GM21786 (cell line): ENCODE results near the gene GOLGA7B.
A peak's percentile ranks its signal among the peaks of the same experiment; 100 is the strongest.

Experiments
- ATAC-seq: cut with Tn5 transposase; IDR thresholded peaks from one replicate; pipeline ENCODE4 v1.9.1; 2021; ENCODE audit not compliant: unreplicated experiment

GOLGA7B gene

GRCh38 chr10:97849687-97850402 is at the start of gene GOLGA7B:
Gene GOLGA7B, plus strand, starts transcription at chr10:97849843. Its CDS starts 461 bp downstream, at chr10:97850304.
- ATAC-seq, result peak; percentile 48

DNA sequence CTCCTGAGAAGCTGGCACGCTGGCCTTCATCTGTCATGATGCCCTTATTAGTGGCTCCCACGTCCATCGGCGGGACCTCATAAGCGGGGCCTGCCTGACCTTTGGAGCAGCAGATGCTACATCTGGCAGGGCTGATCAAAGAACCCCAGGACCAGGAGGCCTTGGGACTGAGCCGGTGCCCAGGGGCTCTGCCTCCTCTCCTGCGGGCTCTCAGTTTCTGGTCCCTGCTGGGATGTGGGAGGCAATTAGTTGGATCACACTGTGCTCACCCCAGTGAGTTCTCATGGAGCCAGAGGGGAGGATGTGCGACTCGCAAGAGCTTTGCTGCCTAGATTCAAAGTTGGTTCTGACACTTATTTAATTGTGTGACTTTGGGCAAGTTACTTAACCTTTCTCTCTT is 49.2 kb upstream of the GOLGA7B start:
- no peak for ATAC-seq

DNA sequence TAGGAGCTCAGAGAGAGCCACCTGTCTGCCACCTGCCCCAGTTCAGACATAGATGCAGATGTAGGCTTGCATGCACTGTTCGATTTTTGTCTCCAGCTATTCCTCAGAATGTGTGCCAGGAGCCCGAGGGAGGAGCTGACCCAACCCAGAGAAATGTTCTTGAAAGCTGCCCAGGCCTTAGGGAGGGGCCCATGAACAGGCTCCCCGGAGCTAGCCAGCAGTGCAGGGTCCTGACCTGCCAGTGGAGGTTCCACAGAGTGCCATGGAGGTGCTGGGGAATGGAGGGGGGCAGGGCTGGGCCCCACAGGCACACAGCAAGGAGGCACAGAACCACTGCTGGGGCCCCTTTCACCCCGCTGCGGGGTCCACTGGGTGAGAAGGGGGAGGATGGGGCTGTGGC is 48.2 kb upstream of the GOLGA7B start:
- no peak for ATAC-seq

GRCh38 chr10:97805096-97805884 is 44.4 kb upstream of the GOLGA7B start:
- no peak for ATAC-seq

- ATAC-seq, result no peak
Measured at GRCh38 chr10:97805949-97806348, 43.7 kb upstream of the GOLGA7B start.

- ATAC-seq, result no peak
Measured at GRCh38 chr10:97810446-97810845, 39.2 kb upstream of the GOLGA7B start.

DNA sequence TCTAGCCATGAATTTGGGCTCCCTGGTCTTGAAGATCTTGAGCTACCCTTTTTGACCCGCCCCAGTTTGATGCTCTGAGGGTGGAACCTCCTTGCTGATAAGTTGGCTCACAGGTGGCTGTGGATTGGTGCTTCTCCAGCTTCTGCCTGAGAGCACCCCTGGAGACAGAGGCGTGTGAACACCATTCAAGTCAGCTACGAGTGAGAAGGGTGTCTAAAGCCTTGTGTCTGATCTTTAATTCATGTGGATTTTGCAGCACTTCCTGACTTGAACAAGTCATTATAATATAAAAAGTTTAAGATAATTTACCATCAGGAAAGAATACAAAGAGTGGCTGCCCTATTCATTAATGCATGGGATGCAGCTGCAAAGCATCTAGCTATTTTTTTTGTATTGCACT is 37.7 kb upstream of the GOLGA7B start:
- no peak for ATAC-seq

DNA sequence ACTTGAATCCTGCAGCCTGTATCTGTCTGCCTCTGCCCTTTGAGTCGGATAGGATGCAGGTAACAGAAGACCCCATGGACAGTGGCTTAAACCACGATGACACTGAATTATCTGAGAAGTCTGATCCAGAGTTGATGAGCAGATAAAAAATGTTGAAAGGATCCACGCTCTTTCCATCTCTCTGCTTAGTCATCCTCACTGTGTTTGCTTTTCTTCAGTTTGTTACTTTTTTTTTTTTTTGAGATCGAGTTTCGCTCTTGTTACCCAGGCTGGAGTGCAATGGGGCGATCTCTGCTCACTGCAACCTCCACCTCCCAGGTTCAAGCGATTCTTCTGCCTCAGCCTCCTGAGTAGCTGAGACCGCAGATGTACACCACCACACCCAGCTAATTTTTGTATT is 36.9 kb upstream of the GOLGA7B start:
- no peak for ATAC-seq

DNA sequence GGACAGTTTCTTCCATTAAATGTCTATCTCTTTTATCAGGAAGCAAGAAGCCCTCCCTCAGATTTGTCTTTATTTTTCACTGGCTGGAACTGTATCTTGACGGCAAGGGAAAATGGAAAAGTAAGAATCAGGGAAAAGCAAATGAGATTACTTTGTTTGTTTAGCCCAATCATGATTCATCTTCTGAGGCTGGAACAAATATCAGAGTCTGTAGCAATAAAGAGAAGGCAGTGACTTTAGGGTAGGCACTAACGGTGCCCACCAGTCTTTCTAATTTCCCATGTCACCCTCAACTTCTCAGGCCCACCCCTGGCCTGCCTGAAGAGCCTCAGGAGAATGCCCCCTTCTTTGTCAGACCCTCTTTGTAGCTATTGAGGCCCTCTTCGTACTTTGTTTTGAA is 36.3 kb upstream of the GOLGA7B start:
- no peak for ATAC-seq

- no peak for ATAC-seq
Measured at GRCh38 chr10:97814996-97815395, 34.6 kb upstream of the GOLGA7B start.

DNA sequence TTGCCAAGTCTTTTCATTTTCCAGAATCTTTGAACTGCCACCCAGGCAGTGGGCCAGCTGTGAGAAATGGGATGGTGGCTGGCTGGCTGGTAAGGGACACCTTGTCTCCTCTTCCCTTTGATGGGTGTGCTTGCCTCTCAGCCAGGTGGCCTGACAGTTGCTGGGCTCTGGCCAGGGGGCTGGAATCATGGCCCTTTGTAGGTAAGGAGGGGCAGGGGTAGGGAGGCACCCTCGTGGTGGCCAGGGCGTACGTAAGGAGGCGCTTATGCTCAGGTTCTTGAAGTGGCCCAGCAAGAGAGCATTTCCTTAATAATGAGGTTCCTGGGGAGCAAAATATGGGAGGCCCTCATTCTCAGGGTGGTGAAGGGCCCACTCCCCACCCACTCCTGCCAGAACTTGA is 33.0 kb upstream of the GOLGA7B start:
- ATAC-seq, result no peak

GRCh38 chr10:97818572-97818971 is 31.1 kb upstream of the GOLGA7B start:
- ATAC-seq, result no peak

GRCh38 chr10:97820096-97820704 is 29.4 kb upstream of the GOLGA7B start:
- no peak for ATAC-seq

GRCh38 chr10:97821308-97822038 is 28.2 kb upstream of the GOLGA7B start:
- ATAC-seq, result no peak

- no peak for ATAC-seq
Measured at GRCh38 chr10:97822261-97822687, 27.4 kb upstream of the GOLGA7B start.

- ATAC-seq, result no peak
Measured at GRCh38 chr10:97823734-97824133, 25.9 kb upstream of the GOLGA7B start.

DNA sequence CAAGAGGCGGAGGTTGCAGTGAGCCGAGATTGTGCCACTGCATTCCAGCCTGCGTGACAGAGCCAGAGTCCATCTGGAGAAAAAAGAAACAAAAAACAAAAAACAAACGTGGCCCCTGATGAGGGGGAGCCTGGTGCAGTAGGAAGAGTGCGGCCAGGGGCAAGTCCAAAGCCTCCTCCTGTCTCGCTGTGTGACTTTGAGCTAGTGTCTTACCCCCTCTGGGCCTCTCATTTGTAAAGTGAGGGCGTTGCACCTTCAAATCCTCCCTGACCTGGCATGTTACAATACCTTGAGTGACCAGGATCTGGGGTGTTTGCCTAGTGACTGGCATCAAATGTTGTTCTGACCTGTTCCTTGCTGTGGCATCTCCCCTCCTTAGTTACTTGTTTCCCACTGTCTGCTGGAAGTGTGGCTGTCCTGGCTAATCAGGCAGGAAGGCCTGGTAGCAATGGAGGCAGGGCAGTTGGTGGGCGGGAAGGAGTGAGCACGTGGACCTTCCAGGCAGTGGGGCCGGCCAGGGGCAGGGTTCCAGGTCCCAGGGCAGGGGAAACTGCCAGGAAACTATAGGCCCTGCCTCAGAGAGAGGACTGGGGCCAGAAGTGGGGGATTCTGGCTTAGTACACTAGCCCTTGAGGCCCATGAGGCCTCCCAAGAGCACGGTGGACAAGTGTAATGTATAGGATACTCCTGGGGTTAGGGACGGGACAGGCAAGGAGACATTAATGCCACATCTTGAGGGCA is 24.5 kb upstream of the GOLGA7B start:
- no peak for ATAC-seq

DNA sequence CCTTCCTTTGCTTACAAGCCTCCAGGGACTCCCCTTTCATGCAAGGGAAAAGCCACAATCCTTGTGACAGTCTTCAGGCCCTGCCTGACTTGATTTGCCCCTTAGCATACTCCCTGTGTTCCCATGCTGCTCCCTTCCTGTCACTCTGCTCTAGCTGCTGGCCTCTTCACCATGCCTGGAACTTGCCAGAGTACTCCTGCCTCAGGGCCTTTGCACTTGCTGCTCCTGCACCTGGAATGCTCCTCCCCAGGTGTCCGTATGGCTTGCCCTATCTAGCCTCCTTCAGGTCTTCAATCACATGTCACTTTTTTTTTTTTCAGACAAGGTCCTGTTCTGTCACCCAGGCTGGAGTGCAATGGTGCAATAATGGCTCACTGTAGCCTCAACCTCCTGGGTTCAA is 22.8 kb upstream of the GOLGA7B start:
- no peak for ATAC-seq

- ATAC-seq, result no peak
Measured at GRCh38 chr10:97827702-97828291, 21.8 kb upstream of the GOLGA7B start.

GRCh38 chr10:97828721-97829120 is 20.9 kb upstream of the GOLGA7B start:
- no peak for ATAC-seq
